ENCODE data around the gene PIK3R6.

Gene PIK3R6

GRCh38 chr17:8755590-8756255, 111.8 kb downstream of the PIK3R6 start:
- no peak overlapping the region for H3K4me3 ChIP-seq (ENCODE audit: low read depth, low read length)
- DNase-seq (ENCODE audit: low read depth), result no peak
- TF ChIP-seq MYC (IDR thresholded peaks at IDR 0.05; ENCODE audit: low read depth, low read length) (no peak), POLR2A (IDR thresholded peaks at IDR 0.05; ENCODE audit: extremely low read depth, insufficient read length) (no peak), MAX (IDR thresholded peaks at IDR 0.05; ENCODE audit: low read depth, low read length) (no peak), CTCF (IDR thresholded peaks at IDR 0.05; ENCODE audit: low read depth, low read length) (no peak)

DNA sequence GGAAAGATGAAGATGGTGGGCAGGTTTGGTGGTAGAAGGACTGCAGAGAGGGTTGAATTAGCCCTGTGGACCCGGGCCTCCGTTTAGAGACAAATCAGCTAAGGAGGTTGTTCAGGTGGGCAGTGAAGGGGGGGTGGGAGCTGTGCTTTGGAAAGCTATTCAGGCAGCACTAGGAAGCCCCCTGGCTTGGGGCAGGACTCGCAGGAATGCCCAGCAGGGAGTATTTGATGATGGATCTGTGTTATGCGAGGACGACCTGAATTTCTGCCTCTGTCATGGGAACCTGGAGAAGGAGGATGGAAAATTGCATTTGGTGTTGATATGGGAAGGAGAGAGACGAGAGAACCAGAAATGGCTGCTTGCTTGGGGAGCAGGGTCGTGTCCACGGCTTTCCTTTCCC, 112.6 kb downstream of the PIK3R6 start:
- TF ChIP-seq MAX (IDR thresholded peaks at IDR 0.05; ENCODE audit: low read depth, low read length), result no peak
- TF ChIP-seq MYC (IDR thresholded peaks at IDR 0.05; ENCODE audit: low read depth, low read length), result no peak
- no peak for TF ChIP-seq POLR2A (IDR thresholded peaks at IDR 0.05; ENCODE audit: extremely low read depth, insufficient read length)
- no peak for TF ChIP-seq CTCF (IDR thresholded peaks at IDR 0.05; ENCODE audit: low read depth, low read length)
- DNase-seq (ENCODE audit: low read depth), result no peak
- no peak overlapping the region for H3K4me3 ChIP-seq (ENCODE audit: low read depth, low read length)

DNA sequence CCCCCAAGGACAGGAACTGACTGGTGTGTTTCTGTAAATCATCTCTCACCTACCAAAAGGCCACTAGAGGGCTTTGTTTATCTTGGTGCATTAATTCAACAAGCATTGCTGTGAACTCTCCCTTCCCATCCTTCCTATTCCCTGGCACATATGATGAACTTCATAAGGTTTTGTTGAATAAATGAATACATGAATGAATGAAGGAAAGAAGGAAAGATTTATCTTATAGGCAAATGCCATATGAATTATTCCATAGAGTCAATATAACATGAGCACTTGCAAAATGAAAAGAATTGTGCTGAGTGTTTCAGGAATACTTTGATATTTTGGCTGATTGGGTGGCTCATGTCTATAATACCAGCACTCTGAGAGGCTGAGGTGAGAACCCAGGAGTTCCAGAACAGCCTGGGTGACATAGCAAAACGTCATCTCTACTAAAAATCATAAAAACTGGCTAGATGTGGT, 113.5 kb downstream of the PIK3R6 start:
- peak; percentile 9 for TF ChIP-seq CTCF (IDR thresholded peaks at IDR 0.05; ENCODE audit: low read depth, low read length)
- no peak for TF ChIP-seq MAX (IDR thresholded peaks at IDR 0.05; ENCODE audit: low read depth, low read length)
- TF ChIP-seq POLR2A (IDR thresholded peaks at IDR 0.05; ENCODE audit: extremely low read depth, insufficient read length), result no peak
- TF ChIP-seq MYC (IDR thresholded peaks at IDR 0.05; ENCODE audit: low read depth, low read length), result no peak
- DNase-seq (ENCODE audit: low read depth), result peak; percentile 21
- H3K4me3 ChIP-seq (ENCODE audit: low read depth, low read length), result no peak overlapping the region

GRCh38 chr17:8753136-8753975, 114.1 kb downstream of the PIK3R6 start:
- TF ChIP-seq MAX (IDR thresholded peaks at IDR 0.05; ENCODE audit: low read depth, low read length) (no peak), MYC (IDR thresholded peaks at IDR 0.05; ENCODE audit: low read depth, low read length) (no peak), CTCF (IDR thresholded peaks at IDR 0.05; ENCODE audit: low read depth, low read length) (no peak), POLR2A (IDR thresholded peaks at IDR 0.05; ENCODE audit: extremely low read depth, insufficient read length) (no peak)
- no peak overlapping the region for H3K4me3 ChIP-seq (ENCODE audit: low read depth, low read length)
- DNase-seq (ENCODE audit: low read depth), result no peak

Data from NB4 (cell line).